Stimulated activated CD8-positive, alpha-beta memory T cell treated with anti-CD3 and anti-CD28 coated beads, Interleukin-12 subunit alpha, Interleukin-12 subunit beta, amount 100 ng/mL, for 4 hours (primary cell): Measurements from ENCODE around the gene PREPL.
"Not testable (repeated sequence)": the region's sequence is repeated elsewhere in the genome, so short reads cannot be mapped to it uniquely, and the experiment has no call there.

Experiments used
- DNase-seq: peaks from one replicate; pipeline ENCODE4 v3.0.0-alpha.2; 2020; ENCODE audit warnings: low read depth

The PREPL gene

GRCh38 chr2:44348400-44348799, 12.9 kb downstream of the PREPL start:
- no peak for DNase-seq

- DNase-seq, result no peak
Observed at GRCh38 chr2:44347526-44347925, 13.8 kb downstream of the PREPL start.

GRCh38 chr2:44342854-44343253, 18.4 kb downstream of the PREPL start:
- no peak for DNase-seq

GRCh38 chr2:44335806-44336538, 25.3 kb downstream of the PREPL start:
- no peak for DNase-seq

GRCh38 chr2:44333994-44334393, 27.3 kb downstream of the PREPL start:
- DNase-seq, result no peak

GRCh38 chr2:44330801-44331200, 30.5 kb downstream of the PREPL start:
- DNase-seq, result no peak

- DNase-seq, result no peak
Observed at GRCh38 chr2:44329343-44329742, 32.0 kb downstream of the PREPL start.

- DNase-seq, result no peak
Observed at GRCh38 chr2:44328750-44329149, 32.5 kb downstream of the PREPL start.

- DNase-seq, result no peak
Observed at GRCh38 chr2:44326548-44327264, 34.6 kb downstream of the PREPL start.

GRCh38 chr2:44325897-44326296, 35.4 kb downstream of the PREPL start:
- DNase-seq, result no peak

- no peak for DNase-seq
Observed at GRCh38 chr2:44324971-44325426, 36.3 kb downstream of the PREPL start.

- DNase-seq, result no peak
Observed at GRCh38 chr2:44321360-44321759, 39.9 kb downstream of the PREPL start.

- DNase-seq, result no peak
Observed at GRCh38 chr2:44320832-44321231, 40.5 kb downstream of the PREPL start.

- no peak for DNase-seq
Observed at GRCh38 chr2:44315945-44316344, 45.3 kb downstream of the PREPL start.

GRCh38 chr2:44314362-44314761, 46.9 kb downstream of the PREPL start:
- no peak for DNase-seq

GRCh38 chr2:44310287-44310686, 51.0 kb downstream of the PREPL start:
- no peak for DNase-seq

- no peak for DNase-seq
Observed at GRCh38 chr2:44305882-44306281, 55.4 kb downstream of the PREPL start.

- no peak for DNase-seq
Observed at GRCh38 chr2:44304258-44304657, 57.0 kb downstream of the PREPL start.

- DNase-seq, result not testable (repeated sequence)
Observed at GRCh38 chr2:44303766-44304165, 57.5 kb downstream of the PREPL start.

- no peak for DNase-seq
Observed at GRCh38 chr2:44301111-44301510, 60.2 kb downstream of the PREPL start.

- no peak for DNase-seq
Observed at GRCh38 chr2:44299635-44300034, 61.7 kb downstream of the PREPL start.

- no peak for DNase-seq
Observed at GRCh38 chr2:44297431-44297830, 63.9 kb downstream of the PREPL start.

- no peak for DNase-seq
Observed at GRCh38 chr2:44296653-44297052, 64.6 kb downstream of the PREPL start.
